CD4-positive, alpha-beta memory T cell (primary cell): ENCODE measurements around the gene IFFO2. TPM values are rescaled to one million over a fixed set of nuclear protein-coding genes. Genes with fewer than 3 reads are reported as not detected.

Experiments
- CTCF ChIA-PET: fragments of 350-600 bp; sonication (Branson Sonifier 250); formaldehyde crosslinking; loops from one replicate; lab custom pipeline; 2021; ENCODE audit warnings: inconsistent platforms; ENCODE audit not compliant: partially characterized antibody; lab: Charles Lee
- POLR2A ChIA-PET: fragments of 350-600 bp; sonication (Branson Sonifier 250); formaldehyde crosslinking; loops from one replicate; lab custom pipeline; 2021; ENCODE audit not compliant: partially characterized antibody; lab: Charles Lee
- DNase-seq, 5 donors: peaks; one replicate each; pipeline versions ENCODE4 v3.0.0 to v3.0.0-alpha.2; 2020 to 2022; ENCODE audit warnings: mixed read lengths in 1 of 5
- H3K27ac ChIP-seq: one replicate; pipeline ENCODE4 v1.7.0; 2013; ENCODE audit warnings: low read depth, low read length
- H3K27me3 ChIP-seq: 2 replicates; pipeline ENCODE4 v1.7.0; 2013; ENCODE audit warnings: mild to moderate bottlenecking, low read length, moderate library complexity; ENCODE audit not compliant: insufficient read depth
- H3K36me3 ChIP-seq: 2 replicates; pipeline ENCODE4 v1.7.0; 2013; ENCODE audit warnings: mild to moderate bottlenecking, low read length, moderate library complexity; ENCODE audit not compliant: insufficient read depth
- H3K4me1 ChIP-seq: 2 replicates; pipeline ENCODE4 v1.7.0; 2013; ENCODE audit warnings: mild to moderate bottlenecking, low read length, moderate library complexity; ENCODE audit not compliant: insufficient read depth
- H3K4me3 ChIP-seq, 2 donors: one replicate each; pipeline ENCODE4 v1.7.0; 2013; ENCODE audit warnings: low read length in 2 of 2, mild to moderate bottlenecking in 1 of 2
- H3K9me3 ChIP-seq, 2 donors: one replicate each; pipeline ENCODE4 v1.7.0; 2013; ENCODE audit warnings: low read length in 2 of 2, control low read depth in 1 of 2; ENCODE audit not compliant: control insufficient read depth in 1 of 2
- H3K27ac Mint-ChIP-seq, 7 donors: one replicate each; pipeline ENCODE4 v1.8.0; 2020 to 2021; ENCODE audit warnings: mixed read lengths in 7 of 7, mild to moderate bottlenecking in 6 of 7, inconsistent platforms in 3 of 7, moderate library complexity in 3 of 7
- H3K27me3 Mint-ChIP-seq, 2 donors: one replicate each; pipeline ENCODE4 v1.8.0; 2020 to 2021; ENCODE audit warnings: mixed read lengths in 2 of 2
- H3K36me3 Mint-ChIP-seq, 2 donors: one replicate each; pipeline ENCODE4 v1.8.0; 2020 to 2021; ENCODE audit warnings: mixed read lengths in 2 of 2, inconsistent platforms in 1 of 2, mild to moderate bottlenecking in 1 of 2
- H3K4me1 Mint-ChIP-seq, 4 donors: one replicate each; pipeline ENCODE4 v1.8.0; 2020 to 2021; ENCODE audit warnings: mixed read lengths in 4 of 4, mild to moderate bottlenecking in 1 of 4
- H3K4me3 Mint-ChIP-seq, 8 donors: one replicate each; pipeline ENCODE4 v1.8.0; 2020 to 2021; ENCODE audit warnings: mixed read lengths in 8 of 8, mild to moderate bottlenecking in 7 of 8, moderate library complexity in 6 of 8, inconsistent platforms in 3 of 8
- H3K9me3 Mint-ChIP-seq, 8 donors: one replicate each; pipeline ENCODE4 v1.8.0; 2020 to 2021; ENCODE audit warnings: mixed read lengths in 8 of 8, mild to moderate bottlenecking in 5 of 8, inconsistent platforms in 3 of 8, moderate library complexity in 1 of 8
- intact Hi-C: fragments of 100-400 bp; cut with micrococcal nuclease; formaldehyde crosslinking; loops from one replicate; pipeline ENCODE4 v1.15.1; 2023
- polyA plus RNA-seq, 2 donors: library from polyadenylated mRNA; unstranded; fragments of 300-500 nt; fragmentation: Illumina TruSeq; gene quantifications; one replicate each; pipeline ENCODE4 v1.2.3, GENCODE V29; 2021
- total RNA-seq, 2 experiments: library from RNA; stranded (reverse); gene quantifications; one replicate each; pipeline ENCODE4 v1.2.3, GENCODE V29; 2021

IFFO2 gene
- total and polyA plus RNA-seq, 4 experiments from 2014 or later = 1.3 to 41.3 (median 22.1) TPM

DNA sequence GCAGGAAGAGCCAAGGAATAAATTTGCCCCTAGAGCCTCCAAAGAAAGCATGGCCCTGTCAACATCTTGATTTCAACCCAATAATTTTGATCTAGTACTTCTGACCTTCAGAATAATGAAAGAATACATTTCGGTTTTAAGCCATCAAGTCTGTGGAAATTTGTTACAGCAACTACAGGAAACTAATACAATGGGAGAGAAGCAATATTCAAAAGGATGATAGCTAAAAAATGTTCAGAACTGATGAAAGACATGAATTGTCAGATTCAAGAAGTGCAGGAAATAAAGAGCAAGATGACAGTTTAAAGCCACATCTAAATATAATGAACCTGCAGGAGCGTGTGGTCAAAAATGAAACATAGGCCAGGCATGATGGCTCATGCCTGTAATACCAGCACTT lies 24.8 kb upstream of the IFFO2 start:
- Histone ChIP-seq H3K36me3 (no peaks in the 10 kb centered on the region), H3K27me3 (no peaks in the 10 kb centered on the region), H3K4me3 (no peak overlapping the region), H3K4me1 (no peaks in the 10 kb centered on the region), H3K9me3 (no peaks in the 10 kb centered on the region), H3K27ac (no peak overlapping the region)
- H3K4me3 Mint-ChIP-seq = no peak overlapping the region
- peaks cover 0 to 16% (median 6%) of the 10 kb centered on the region in 8 donors for H3K9me3 Mint-ChIP-seq
- DNase-seq = no peak
- ChIA-PET CTCF (interaction anchor here (2.2 kb wide), 1 partner anchor 97 kb away, joined by 9 read pairs; no protein-coding TSS in a partner anchor), POLR2A (no interaction called here)
- H3K27me3 Mint-ChIP-seq = peaks cover 10 to 14% of the 10 kb centered on the region in 2 donors
- intact Hi-C loops = no loop called here
- peaks cover 0 to 6% of the 10 kb centered on the region in 2 donors for H3K36me3 Mint-ChIP-seq
- no peaks in the 10 kb centered on the region for H3K4me1 Mint-ChIP-seq
- H3K27ac Mint-ChIP-seq = no peak overlapping the region

DNA sequence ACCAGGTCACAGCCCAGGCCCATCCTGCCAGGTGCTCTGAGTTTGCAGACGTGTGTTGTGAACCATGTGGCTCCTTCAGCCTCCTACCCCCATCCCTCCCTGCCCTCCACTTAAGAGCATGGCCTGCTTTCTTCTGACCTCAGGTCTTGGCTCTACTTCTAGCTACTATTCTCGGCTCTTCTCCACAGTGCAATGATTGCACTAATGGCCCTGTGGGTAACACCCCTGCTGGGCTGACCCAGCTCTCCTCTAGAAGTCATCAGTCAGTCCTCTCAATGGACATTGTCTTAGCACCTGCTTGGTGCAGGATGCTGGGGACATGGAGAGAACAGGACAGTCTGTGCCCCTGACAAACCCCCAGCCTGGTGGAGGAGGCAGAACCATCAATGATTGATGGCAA lies 22.2 kb upstream of the IFFO2 start:
- no peaks in the 10 kb centered on the region for H3K36me3 ChIP-seq
- H3K9me3 ChIP-seq = no peaks in the 10 kb centered on the region
- H3K27me3 Mint-ChIP-seq = peaks cover 9 to 12% of the 10 kb centered on the region in 2 donors
- POLR2A ChIA-PET = no interaction called here
- no peaks in the 10 kb centered on the region for H3K4me1 Mint-ChIP-seq
- H3K4me3 ChIP-seq = no peak overlapping the region
- peaks cover 0 to 6% of the 10 kb centered on the region in 2 donors for H3K36me3 Mint-ChIP-seq
- intact Hi-C loops = no loop called here
- H3K27ac Mint-ChIP-seq = peak overlapping the region in 1 of 7 donors; percentile 39
- no peaks in the 10 kb centered on the region for H3K27me3 ChIP-seq
- H3K4me1 ChIP-seq = no peaks in the 10 kb centered on the region
- no peak overlapping the region for H3K27ac ChIP-seq
- peaks cover 0 to 16% (median 7%) of the 10 kb centered on the region in 8 donors for H3K9me3 Mint-ChIP-seq
- no peak for DNase-seq
- CTCF ChIA-PET = no interaction called here
- no peak overlapping the region for H3K4me3 Mint-ChIP-seq

DNA sequence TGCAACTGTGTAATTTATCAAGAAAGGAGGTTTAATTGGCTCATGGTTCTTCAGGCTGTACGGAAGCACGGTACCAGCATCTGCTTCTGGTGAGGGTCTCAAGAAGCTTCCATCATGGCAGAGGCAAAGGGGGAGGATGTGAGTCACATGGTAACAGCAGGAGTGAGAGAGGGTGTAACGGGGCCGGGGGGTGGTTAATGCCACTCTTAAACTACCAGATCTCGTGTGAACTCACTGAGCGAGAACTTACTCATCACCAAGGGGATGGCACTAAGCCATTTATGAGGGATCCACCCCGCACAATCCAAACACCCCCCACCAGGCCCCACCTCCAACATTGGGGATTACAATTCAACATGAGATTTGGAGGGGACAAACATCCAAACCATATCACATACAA lies 21.0 kb upstream of the IFFO2 start:
- Histone ChIP-seq H3K36me3 (no peaks in the 10 kb centered on the region), H3K4me3 (no peak overlapping the region), H3K9me3 (no peaks in the 10 kb centered on the region), H3K27me3 (no peaks in the 10 kb centered on the region), H3K4me1 (no peaks in the 10 kb centered on the region), H3K27ac (no peak overlapping the region)
- intact Hi-C loops = no loop called here
- CTCF ChIA-PET = no interaction called here
- H3K36me3 Mint-ChIP-seq = peaks cover 0 to 6% of the 10 kb centered on the region in 2 donors
- H3K4me3 Mint-ChIP-seq = no peak overlapping the region
- H3K4me1 Mint-ChIP-seq = peaks cover 1 to 8% (median 3%) of the 10 kb centered on the region in 4 donors
- peaks cover 0 to 16% (median 7%) of the 10 kb centered on the region in 8 donors for H3K9me3 Mint-ChIP-seq
- no peak for DNase-seq
- peaks cover 9 to 10% of the 10 kb centered on the region in 2 donors for H3K27me3 Mint-ChIP-seq
- POLR2A ChIA-PET = no interaction called here
- no peak overlapping the region for H3K27ac Mint-ChIP-seq

DNA sequence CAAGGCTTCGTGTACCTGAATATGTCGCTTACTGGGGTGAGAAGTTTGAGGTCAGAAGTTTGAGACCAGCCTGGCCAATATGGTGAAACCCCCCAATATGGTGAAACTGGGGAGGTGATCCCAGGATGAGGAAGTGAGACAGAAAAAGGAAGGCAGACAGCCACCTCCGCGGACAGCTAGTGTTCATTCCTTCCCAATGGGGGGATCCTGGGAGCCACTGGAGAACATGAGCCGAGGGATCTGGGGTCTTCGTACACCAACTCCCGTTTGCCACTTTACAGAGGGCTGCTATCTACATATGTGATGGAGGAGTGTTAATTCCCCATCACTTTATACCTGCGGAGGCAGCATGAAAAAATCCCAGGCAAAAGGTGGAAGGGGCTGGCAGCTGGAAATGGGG lies 19.6 kb upstream of the IFFO2 start:
- H3K27me3 Mint-ChIP-seq = peaks cover 6 to 9% of the 10 kb centered on the region in 2 donors
- POLR2A ChIA-PET = interaction anchor here (0.6 to 2.4 kb wide), 2 partner anchors 65 to 74 kb away, joined by 3 to 8 read pairs; partner anchors contain the start of gene ALDH4A1
- no peak overlapping the region for H3K4me3 Mint-ChIP-seq
- intact Hi-C loops = no loop called here
- Histone ChIP-seq H3K4me1 (no peaks in the 10 kb centered on the region), H3K27me3 (no peaks in the 10 kb centered on the region), H3K9me3 (no peaks in the 10 kb centered on the region), H3K36me3 (no peaks in the 10 kb centered on the region), H3K27ac (no peak overlapping the region), H3K4me3 (no peak overlapping the region)
- no peak overlapping the region for H3K27ac Mint-ChIP-seq
- CTCF ChIA-PET = interaction anchor here (9.8 to 16.6 kb wide), 2 partner anchors 65 to 92 kb away, joined by 102 to 443 read pairs; partner anchors contain the start of gene ALDH4A1
- no peak for DNase-seq
- H3K36me3 Mint-ChIP-seq = peaks cover 0 to 6% of the 10 kb centered on the region in 2 donors
- peaks cover 1 to 8% (median 3%) of the 10 kb centered on the region in 4 donors for H3K4me1 Mint-ChIP-seq
- H3K9me3 Mint-ChIP-seq = peaks cover 0 to 12% (median 5%) of the 10 kb centered on the region in 8 donors

DNA sequence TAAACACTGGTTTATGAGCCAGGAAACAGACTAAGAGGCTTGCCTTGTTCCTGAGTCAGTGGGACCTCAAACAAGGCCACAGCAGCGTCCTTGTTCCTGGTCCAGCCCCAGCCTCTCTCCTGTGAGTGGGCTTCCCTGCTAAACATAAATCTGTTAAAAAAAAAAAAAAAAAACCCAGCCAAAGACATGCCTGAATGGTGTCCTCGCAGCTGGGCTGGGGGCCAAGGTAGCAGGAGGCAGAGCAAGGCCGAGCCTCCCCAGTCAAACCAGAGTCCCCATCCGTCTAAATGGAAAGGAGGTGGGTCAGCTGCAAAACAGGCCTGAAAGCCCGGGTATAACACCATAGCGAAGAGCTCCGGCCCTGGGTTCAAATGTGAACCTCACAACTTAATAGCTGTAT lies 18.1 kb upstream of the IFFO2 start:
- H3K27ac ChIP-seq = no peak overlapping the region
- Mint-ChIP-seq H3K4me1 (peaks cover 1 to 8% (median 3%) of the 10 kb centered on the region in 4 donors), H3K27me3 (peaks cover 4 to 6% of the 10 kb centered on the region in 2 donors), H3K4me3 (no peak overlapping the region), H3K27ac (no peak overlapping the region), H3K36me3 (no peaks in the 10 kb centered on the region), H3K9me3 (peaks cover 0 to 5% (median 0%) of the 10 kb centered on the region in 8 donors)
- no peaks in the 10 kb centered on the region for H3K9me3 ChIP-seq
- no peaks in the 10 kb centered on the region for H3K27me3 ChIP-seq
- ChIA-PET CTCF (interaction anchor here (0.7 to 16.6 kb wide), 3 partner anchors 18 to 91 kb away, joined by 3 to 443 read pairs (median 102); partner anchors contain the start of genes ALDH4A1 and IFFO2), POLR2A (interaction anchor here (2.4 kb wide), 1 partner anchor 72 kb away, joined by 8 read pairs; the partner anchor contains the start of gene ALDH4A1)
- no peaks in the 10 kb centered on the region for H3K36me3 ChIP-seq
- intact Hi-C loops = no loop called here
- H3K4me3 ChIP-seq = no peak overlapping the region
- DNase-seq = no peak
- H3K4me1 ChIP-seq = no peaks in the 10 kb centered on the region

DNA sequence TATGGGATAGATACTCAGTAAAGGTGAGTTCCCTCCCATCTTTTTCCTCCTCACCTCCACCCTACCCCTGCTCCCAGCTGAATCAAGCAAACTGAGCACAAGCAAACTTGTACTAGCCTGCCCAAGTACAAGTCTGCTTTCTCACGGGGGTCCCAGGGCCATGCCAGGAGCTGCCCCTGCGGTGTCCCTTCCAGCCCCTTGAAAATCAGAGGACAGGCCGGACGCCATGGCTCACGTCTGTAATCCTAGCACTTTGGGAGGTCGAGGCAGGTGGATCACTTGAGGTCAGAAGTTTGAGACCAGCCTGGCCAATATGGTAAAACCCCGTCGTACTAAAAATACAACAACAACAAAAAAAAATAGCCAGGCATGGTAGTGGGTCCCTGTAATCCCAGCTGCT lies 17.5 kb upstream of the IFFO2 start:
- Histone ChIP-seq H3K27me3 (no peaks in the 10 kb centered on the region), H3K4me3 (no peak overlapping the region), H3K4me1 (no peaks in the 10 kb centered on the region), H3K27ac (no peak overlapping the region), H3K36me3 (no peaks in the 10 kb centered on the region), H3K9me3 (no peaks in the 10 kb centered on the region)
- intact Hi-C loops = no loop called here
- no peak overlapping the region for H3K4me3 Mint-ChIP-seq
- H3K27me3 Mint-ChIP-seq = peaks cover 3 to 4% of the 10 kb centered on the region in 2 donors
- DNase-seq = no peak
- H3K36me3 Mint-ChIP-seq = no peaks in the 10 kb centered on the region
- H3K4me1 Mint-ChIP-seq = peaks cover 1 to 8% (median 3%) of the 10 kb centered on the region in 4 donors
- H3K9me3 Mint-ChIP-seq = peaks cover 0 to 5% (median 0%) of the 10 kb centered on the region in 8 donors
- POLR2A ChIA-PET = interaction anchor here (1.6 to 2.4 kb wide), 2 partner anchors 23 to 71 kb away, joined by 3 to 8 read pairs; partner anchors contain the start of gene ALDH4A1
- H3K27ac Mint-ChIP-seq = no peak overlapping the region
- CTCF ChIA-PET = interaction anchor here (2.7 to 16.6 kb wide), 3 partner anchors 47 to 90 kb away, joined by 27 to 443 read pairs (median 102); partner anchors contain the start of gene ALDH4A1

DNA sequence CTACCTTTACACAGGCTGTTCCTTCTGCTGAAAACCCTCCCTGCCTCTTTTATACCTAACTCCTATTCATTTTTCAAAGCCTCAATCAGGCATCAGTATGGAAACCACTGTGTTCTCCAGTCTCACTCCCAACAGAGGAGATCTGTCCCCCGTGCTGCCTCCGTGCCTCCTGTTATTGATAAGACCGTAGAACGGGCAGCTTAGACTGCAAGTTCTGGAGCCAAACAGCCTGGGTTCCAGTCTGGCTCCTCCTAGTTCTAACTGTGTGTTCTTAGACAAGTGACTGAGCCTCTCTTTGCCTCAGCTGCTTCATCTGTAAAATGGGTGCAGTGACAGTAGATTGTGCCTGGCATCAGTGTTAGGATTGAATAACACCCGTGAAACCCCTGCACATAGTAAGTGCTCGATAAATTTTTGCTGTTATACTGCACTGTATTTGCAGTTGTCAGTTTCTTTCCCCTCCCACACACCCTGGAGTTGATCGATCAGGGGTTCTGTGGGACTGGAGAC lies 17.0 kb upstream of the IFFO2 start:
- no peak for DNase-seq
- ChIA-PET POLR2A (interaction anchor here (1.2 to 2.9 kb wide), 7 partner anchors 23 to 90 kb away, joined by 3 to 19 read pairs (median 9); partner anchors contain the start of gene ALDH4A1), CTCF (interaction anchor here (1.0 to 16.6 kb wide), 17 partner anchors 10 to 123 kb away, joined by 3 to 443 read pairs (median 8); partner anchors contain the start of gene ALDH4A1)
- no peaks in the 10 kb centered on the region for H3K4me1 ChIP-seq
- H3K27ac Mint-ChIP-seq = peak overlapping the region in 2 of 7 donors; percentile 7 to 38
- peaks cover 1 to 8% (median 3%) of the 10 kb centered on the region in 4 donors for H3K4me1 Mint-ChIP-seq
- no peak overlapping the region for H3K4me3 ChIP-seq
- H3K27ac ChIP-seq = no peak overlapping the region
- H3K9me3 ChIP-seq = no peaks in the 10 kb centered on the region
- H3K36me3 Mint-ChIP-seq = no peaks in the 10 kb centered on the region
- no peaks in the 10 kb centered on the region for H3K27me3 Mint-ChIP-seq
- no peaks in the 10 kb centered on the region for H3K36me3 ChIP-seq
- H3K9me3 Mint-ChIP-seq = peaks cover 0 to 5% (median 0%) of the 10 kb centered on the region in 8 donors
- no peak overlapping the region for H3K4me3 Mint-ChIP-seq
- intact Hi-C loops = no loop called here
- H3K27me3 ChIP-seq = no peaks in the 10 kb centered on the region
